Stimulated activated effector memory CD8-positive, alpha-beta T cell treated with anti-CD3 and anti-CD28 coated beads, Interleukin-12 subunit alpha, Interleukin-12 subunit beta, amount 100 ng/mL, for 72 hours (primary cell): ENCODE measurements around the gene PPM1L.
"Not testable (repeated sequence)": the region's sequence is repeated elsewhere in the genome, so short reads cannot be mapped to it uniquely, and the experiment has no call there.

Experiments
- ATAC-seq: fragments of 150-1000 bp; cut with Tn5 transposase; 2 replicates; pipeline ENCODE4 v1.10.0; 2021
- DNase-seq, 2 donors: peaks; one replicate each; pipeline ENCODE4 v3.0.0; 2021 to 2022; ENCODE audit warnings: low spot score in 2 of 2
- H3K27ac Mint-ChIP-seq: one replicate; pipeline ENCODE4 v1.8.0; 2022; ENCODE audit warnings: mild to moderate bottlenecking, mixed read lengths
- H3K36me3 Mint-ChIP-seq: one replicate; pipeline ENCODE4 v1.8.0; 2022; ENCODE audit warnings: mild to moderate bottlenecking, mixed read lengths
- H3K4me1 Mint-ChIP-seq: one replicate; pipeline ENCODE4 v1.8.0; 2022; ENCODE audit warnings: mixed read lengths
- H3K4me3 Mint-ChIP-seq: one replicate; pipeline ENCODE4 v1.8.0; 2022; ENCODE audit warnings: mild to moderate bottlenecking, mixed read lengths
- H3K9me3 Mint-ChIP-seq: one replicate; pipeline ENCODE4 v1.8.0; 2022; ENCODE audit warnings: mixed read lengths

The PPM1L gene

GRCh38 chr3:160983900-160984299 lies 227.9 kb downstream of the PPM1L start:
- not testable (repeated sequence) for H3K36me3 Mint-ChIP-seq, H3K4me3 Mint-ChIP-seq, ATAC-seq, H3K27ac Mint-ChIP-seq, DNase-seq, H3K4me1 Mint-ChIP-seq
- peaks cover 18% of the 10 kb centered on the region for H3K9me3 Mint-ChIP-seq

- no peak for DNase-seq
- no peak for ATAC-seq
- Mint-ChIP-seq H3K4me1 (no peaks in the 10 kb centered on the region), H3K27ac (no peak overlapping the region), H3K4me3 (no peak overlapping the region), H3K9me3 (peaks cover 12% of the 10 kb centered on the region), H3K36me3 (no peaks in the 10 kb centered on the region)
Measured at GRCh38 chr3:160986069-160986468, 230.0 kb downstream of the PPM1L start.

- H3K4me3 Mint-ChIP-seq: no peak overlapping the region
- no peaks in the 10 kb centered on the region for H3K4me1 Mint-ChIP-seq
- ATAC-seq: no peak
- peaks cover 5% of the 10 kb centered on the region for H3K9me3 Mint-ChIP-seq
- H3K36me3 Mint-ChIP-seq: no peaks in the 10 kb centered on the region
- no peak for DNase-seq
- no peak overlapping the region for H3K27ac Mint-ChIP-seq
Measured at GRCh38 chr3:160987982-160988964, 232.2 kb downstream of the PPM1L start.

DNA sequence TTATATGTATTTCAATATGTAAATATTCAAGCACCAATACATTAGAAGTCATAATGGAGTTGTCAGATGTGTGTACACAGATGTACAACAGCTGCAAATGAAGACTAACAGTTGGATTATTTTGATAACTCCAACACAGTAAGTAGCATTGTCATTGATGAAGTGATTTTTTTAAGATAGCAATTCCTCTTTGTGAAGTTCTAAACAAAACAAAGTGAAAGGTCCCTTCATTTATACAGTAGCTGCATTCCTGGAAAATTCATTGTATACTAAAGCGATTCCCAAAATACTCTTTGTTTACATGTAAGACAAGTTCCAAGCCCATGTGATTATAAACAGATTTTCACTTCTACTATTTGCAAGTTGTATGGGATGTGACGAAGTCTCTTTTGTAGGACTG lies 234.4 kb downstream of the PPM1L start:
- ATAC-seq: no peak
- no peak for DNase-seq
- no peaks in the 10 kb centered on the region for H3K36me3 Mint-ChIP-seq
- H3K9me3 Mint-ChIP-seq: no peaks in the 10 kb centered on the region
- H3K4me1 Mint-ChIP-seq: no peaks in the 10 kb centered on the region
- no peak overlapping the region for H3K4me3 Mint-ChIP-seq
- no peak overlapping the region for H3K27ac Mint-ChIP-seq

GRCh38 chr3:160992712-160993111 lies 236.7 kb downstream of the PPM1L start:
- Mint-ChIP-seq H3K27ac (no peak overlapping the region), H3K4me3 (no peak overlapping the region), H3K4me1 (no peaks in the 10 kb centered on the region), H3K36me3 (no peaks in the 10 kb centered on the region), H3K9me3 (no peaks in the 10 kb centered on the region)
- DNase-seq (no peak), ATAC-seq (no peak)

- no peaks in the 10 kb centered on the region for H3K36me3 Mint-ChIP-seq
- H3K9me3 Mint-ChIP-seq: peaks cover 4% of the 10 kb centered on the region
- H3K27ac Mint-ChIP-seq: no peak overlapping the region
- no peak overlapping the region for H3K4me3 Mint-ChIP-seq
- ATAC-seq: no peak
- no peaks in the 10 kb centered on the region for H3K4me1 Mint-ChIP-seq
- DNase-seq: no peak
Measured at GRCh38 chr3:160996811-160997210, 240.8 kb downstream of the PPM1L start.

- no peaks in the 10 kb centered on the region for H3K36me3 Mint-ChIP-seq
- no peak overlapping the region for H3K27ac Mint-ChIP-seq
- ATAC-seq (no peak), DNase-seq (no peak)
- H3K4me3 Mint-ChIP-seq: no peak overlapping the region
- H3K4me1 Mint-ChIP-seq: no peaks in the 10 kb centered on the region
- peaks cover 4% of the 10 kb centered on the region for H3K9me3 Mint-ChIP-seq
Measured at GRCh38 chr3:160998581-160998980, 242.6 kb downstream of the PPM1L start.

- H3K27ac Mint-ChIP-seq: no peak overlapping the region
Measured at GRCh38 chr3:160999274-160999673, 243.2 kb downstream of the PPM1L start.

DNA sequence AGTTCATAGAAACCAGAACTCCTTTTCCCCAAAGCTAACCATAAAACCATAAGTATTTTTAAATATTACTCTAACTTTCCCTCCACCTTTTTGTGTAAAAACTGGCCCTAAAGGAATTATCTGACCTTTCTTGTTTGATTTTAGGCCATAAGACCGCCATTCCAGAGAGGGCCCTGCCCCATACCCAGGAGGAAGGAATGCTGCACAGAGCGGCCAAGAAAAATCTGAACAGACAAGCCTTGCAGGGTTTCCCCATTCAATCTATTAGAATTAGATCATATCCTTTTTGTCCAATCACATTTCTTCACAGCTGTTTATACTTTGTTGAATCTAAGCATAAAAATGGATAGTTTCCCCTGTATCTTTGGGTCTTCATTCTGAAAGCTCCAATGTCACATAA lies 252.1 kb downstream of the PPM1L start:
- ATAC-seq: no peak
- DNase-seq: no peak
- Mint-ChIP-seq H3K4me1 (no peaks in the 10 kb centered on the region), H3K9me3 (peaks cover 11% of the 10 kb centered on the region), H3K27ac (no peak overlapping the region), H3K36me3 (no peaks in the 10 kb centered on the region), H3K4me3 (no peak overlapping the region)

More at GRCh38 chr3:160999274-160999673, 243.2 kb downstream of the PPM1L start:
- H3K4me1 Mint-ChIP-seq: no peaks in the 10 kb centered on the region
- ATAC-seq: peak; percentile 42
- no peaks in the 10 kb centered on the region for H3K36me3 Mint-ChIP-seq
- H3K9me3 Mint-ChIP-seq: peaks cover 4% of the 10 kb centered on the region
- H3K4me3 Mint-ChIP-seq: no peak overlapping the region
- DNase-seq: no peak

DNA sequence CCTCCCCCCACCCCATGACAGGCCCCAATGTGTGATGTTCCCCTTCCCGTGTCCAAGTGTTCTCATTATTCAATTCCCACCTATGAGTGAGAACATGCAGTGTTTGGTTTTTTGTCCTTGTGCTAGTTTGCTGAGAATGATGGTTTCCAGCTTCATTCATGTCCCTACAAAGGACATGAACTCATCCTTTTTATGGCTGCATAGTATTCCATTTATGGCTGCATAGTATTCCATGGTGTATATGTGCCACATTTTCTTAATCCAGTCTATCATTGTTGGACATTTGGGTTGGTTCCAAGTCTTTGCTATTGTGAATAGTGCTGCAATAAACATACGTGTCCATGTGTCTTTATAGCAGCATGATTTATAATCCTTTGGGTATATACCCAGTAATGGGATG lies 254.1 kb downstream of the PPM1L start:
- not testable (repeated sequence) for H3K36me3 Mint-ChIP-seq, H3K4me1 Mint-ChIP-seq, DNase-seq, H3K9me3 Mint-ChIP-seq, H3K27ac Mint-ChIP-seq, H3K4me3 Mint-ChIP-seq, ATAC-seq

- no peak overlapping the region for H3K4me3 Mint-ChIP-seq
- H3K36me3 Mint-ChIP-seq: no peaks in the 10 kb centered on the region
- H3K4me1 Mint-ChIP-seq: no peaks in the 10 kb centered on the region
- no peak overlapping the region for H3K27ac Mint-ChIP-seq
- DNase-seq: no peak
- H3K9me3 Mint-ChIP-seq: peaks cover 3% of the 10 kb centered on the region
- ATAC-seq: no peak
Measured at GRCh38 chr3:161014843-161015749, 259.1 kb downstream of the PPM1L start.

DNA sequence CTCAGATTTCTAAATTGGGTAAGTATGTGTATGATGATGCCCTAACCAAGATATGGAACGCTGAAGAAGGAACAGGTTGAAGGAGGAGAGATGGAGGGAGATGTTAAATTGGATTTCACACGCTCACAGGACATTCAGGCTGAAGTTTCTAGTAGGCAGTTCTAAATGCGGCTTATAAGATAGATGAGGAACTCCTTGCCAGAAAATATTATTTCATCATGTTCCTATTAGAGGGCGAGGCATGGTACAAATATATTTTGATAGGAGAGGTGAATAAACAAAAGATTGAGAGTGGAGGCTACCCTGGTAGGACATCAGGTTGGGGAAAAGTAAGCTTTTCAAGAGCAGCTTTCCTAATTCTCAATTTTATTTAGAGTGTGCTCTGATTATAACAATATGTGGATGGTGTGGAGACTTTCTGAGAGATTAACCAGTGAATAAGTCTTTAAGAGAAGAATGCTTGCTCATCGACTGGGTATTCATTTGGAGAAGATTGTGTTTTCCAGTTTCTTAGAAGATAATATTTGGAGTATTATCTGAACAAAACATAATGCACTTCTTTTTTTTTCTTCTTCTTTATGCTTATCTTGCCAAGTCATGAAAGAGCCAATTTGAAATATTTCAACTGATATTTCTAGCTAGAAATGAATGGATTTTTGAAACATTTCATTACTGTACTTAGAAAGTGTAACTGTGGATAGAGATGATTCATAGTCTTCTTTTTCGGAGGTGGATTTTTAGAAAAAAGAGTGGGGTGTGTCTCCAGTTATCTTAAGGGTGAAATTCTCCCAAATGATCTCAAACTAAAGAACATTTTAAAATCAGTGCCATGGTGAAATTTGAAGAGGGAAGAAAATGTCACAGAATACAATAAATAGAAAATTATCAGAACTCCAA lies 260.6 kb downstream of the PPM1L start:
- H3K27ac Mint-ChIP-seq: no peak overlapping the region
- no peak overlapping the region for H3K4me3 Mint-ChIP-seq
- DNase-seq (no peak), ATAC-seq (no peak)
- H3K9me3 Mint-ChIP-seq: peaks cover 11% of the 10 kb centered on the region
- H3K4me1 Mint-ChIP-seq: no peaks in the 10 kb centered on the region
- no peaks in the 10 kb centered on the region for H3K36me3 Mint-ChIP-seq

DNA sequence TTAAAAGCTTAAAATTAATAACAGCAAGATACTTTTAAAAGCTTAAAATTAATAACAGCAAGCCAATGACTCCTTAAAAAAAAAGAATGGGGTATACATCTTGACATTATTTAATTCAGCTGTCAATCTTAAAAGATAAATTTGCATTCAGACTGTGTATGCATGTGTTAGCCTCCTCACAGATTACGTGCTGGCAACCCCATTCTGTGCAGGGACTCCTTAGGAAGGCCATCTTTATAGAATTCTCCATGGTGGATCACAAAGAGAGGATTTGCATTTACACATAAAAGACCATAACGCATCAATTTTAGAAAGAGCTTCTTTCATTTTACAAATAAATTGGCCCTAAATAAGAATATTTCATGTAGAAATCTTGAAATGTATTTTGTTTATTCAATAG lies 261.9 kb downstream of the PPM1L start:
- peaks cover 17% of the 10 kb centered on the region for H3K9me3 Mint-ChIP-seq
- H3K27ac Mint-ChIP-seq: no peak overlapping the region
- H3K4me1 Mint-ChIP-seq: no peaks in the 10 kb centered on the region
- DNase-seq: no peak
- no peak overlapping the region for H3K4me3 Mint-ChIP-seq
- H3K36me3 Mint-ChIP-seq: no peaks in the 10 kb centered on the region
- ATAC-seq: no peak

DNA sequence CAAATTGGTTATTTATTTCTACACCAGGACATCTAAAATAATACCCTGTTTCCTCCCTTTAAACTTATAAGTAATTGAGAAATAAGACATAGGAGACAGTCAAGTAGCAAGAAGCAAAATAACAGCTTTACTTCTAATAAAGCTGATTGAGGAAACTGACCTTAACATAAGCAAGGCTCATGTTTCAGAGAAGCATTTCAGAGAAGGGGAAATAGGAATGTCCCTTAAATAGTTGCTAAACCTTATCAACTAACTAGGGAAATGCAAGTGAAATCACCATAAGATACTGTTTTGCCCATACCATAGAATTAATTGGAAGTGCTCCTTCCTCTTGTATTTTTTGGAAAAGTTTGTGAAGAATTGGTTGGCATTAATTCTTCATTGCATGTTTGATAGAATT lies 264.2 kb downstream of the PPM1L start:
- Mint-ChIP-seq H3K27ac (no peak overlapping the region), H3K9me3 (peaks cover 25% of the 10 kb centered on the region), H3K4me3 (no peak overlapping the region), H3K36me3 (no peaks in the 10 kb centered on the region), H3K4me1 (no peaks in the 10 kb centered on the region)
- DNase-seq: no peak
- no peak for ATAC-seq

GRCh38 chr3:161025911-161026310 lies 269.9 kb downstream of the PPM1L start:
- Mint-ChIP-seq H3K4me3 (no peak overlapping the region), H3K4me1 (no peaks in the 10 kb centered on the region), H3K36me3 (no peaks in the 10 kb centered on the region), H3K9me3 (peaks cover 25% of the 10 kb centered on the region), H3K27ac (no peak overlapping the region)
- ATAC-seq (no peak), DNase-seq (no peak)
